Measurements from ENCODE around the gene SHROOM2. TPM values are rescaled to one million over a fixed set of nuclear protein-coding genes. Genes with fewer than 3 reads are reported as not detected.

The SHROOM2 gene
- polyA plus RNA-seq, 1 donor (not counting 4 experiments of a cell fraction or from before 2014, with no cell fraction given): 3.3 TPM

DNA sequence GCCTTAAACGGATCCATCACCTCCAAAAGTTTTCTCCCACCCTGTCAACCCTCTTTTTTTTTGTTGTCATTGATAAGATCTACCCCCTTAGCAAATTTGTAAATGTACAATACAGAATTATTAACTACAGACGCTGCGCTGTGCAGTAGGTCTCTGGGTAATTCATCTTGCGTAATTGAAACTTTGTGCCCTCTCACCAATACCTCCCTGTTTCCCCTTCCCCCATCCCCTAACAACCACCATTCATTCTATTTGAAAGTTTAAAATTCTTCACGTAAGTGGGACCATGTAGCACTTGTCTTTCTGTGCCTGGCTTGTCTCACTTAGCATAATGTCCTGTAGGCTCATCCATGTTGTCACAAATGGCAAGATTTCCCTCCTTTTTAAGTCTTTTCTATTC lies 135.2 kb downstream of the SHROOM2 start:
- TF ChIP-seq, protein P1, sequence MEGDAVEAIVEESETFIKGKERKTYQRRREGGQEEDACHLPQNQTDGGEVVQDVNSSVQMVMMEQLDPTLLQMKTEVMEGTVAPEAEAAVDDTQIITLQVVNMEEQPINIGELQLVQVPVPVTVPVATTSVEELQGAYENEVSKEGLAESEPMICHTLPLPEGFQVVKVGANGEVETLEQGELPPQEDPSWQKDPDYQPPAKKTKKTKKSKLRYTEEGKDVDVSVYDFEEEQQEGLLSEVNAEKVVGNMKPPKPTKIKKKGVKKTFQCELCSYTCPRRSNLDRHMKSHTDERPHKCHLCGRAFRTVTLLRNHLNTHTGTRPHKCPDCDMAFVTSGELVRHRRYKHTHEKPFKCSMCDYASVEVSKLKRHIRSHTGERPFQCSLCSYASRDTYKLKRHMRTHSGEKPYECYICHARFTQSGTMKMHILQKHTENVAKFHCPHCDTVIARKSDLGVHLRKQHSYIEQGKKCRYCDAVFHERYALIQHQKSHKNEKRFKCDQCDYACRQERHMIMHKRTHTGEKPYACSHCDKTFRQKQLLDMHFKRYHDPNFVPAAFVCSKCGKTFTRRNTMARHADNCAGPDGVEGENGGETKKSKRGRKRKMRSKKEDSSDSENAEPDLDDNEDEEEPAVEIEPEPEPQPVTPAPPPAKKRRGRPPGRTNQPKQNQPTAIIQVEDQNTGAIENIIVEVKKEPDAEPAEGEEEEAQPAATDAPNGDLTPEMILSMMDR (optimal IDR thresholded peaks at IDR 0.05 in 1 of 3, IDR thresholded peaks at IDR 0.05 in 1 of 3, conservative IDR thresholded peaks at IDR 0.05 in 1 of 3; ENCODE audit: extremely low read depth in 1 of 3, insufficient read depth in 2 of 3, low read length in 3 of 3): no peak
- TF ChIP-seq EZH2 (IDR thresholded peaks at IDR 0.05; ENCODE audit: low read length): no peak
- no peaks in the 10 kb centered on the region for H4K20me1 ChIP-seq (ENCODE audit: control insufficient read depth, extremely low read depth, insufficient read depth, low read length)
- H3K4me2 ChIP-seq (ENCODE audit: control insufficient read depth, extremely low read depth, insufficient read depth, low read depth, low read length): no peak overlapping the region
- no peaks in the 10 kb centered on the region for H3K36me3 ChIP-seq (ENCODE audit: control insufficient read depth in 2 of 2, extremely low read depth in 1 of 2, insufficient read depth in 2 of 2, low read length in 2 of 2)
- H3K4me1 ChIP-seq (ENCODE audit: control insufficient read depth, extremely low read depth, insufficient read depth, low read length): peaks cover 8% of the 10 kb centered on the region
- no peak overlapping the region for H3K4me3 ChIP-seq (ENCODE audit: control insufficient read depth in 2 of 3, extremely low read depth in 1 of 3, insufficient read depth in 2 of 3, low read depth in 1 of 3, low read length in 3 of 3)
- H3K27ac ChIP-seq (ENCODE audit: control insufficient read depth, insufficient read depth, low read length): no peak overlapping the region
- no peaks in the 10 kb centered on the region for H3K9me3 ChIP-seq (ENCODE audit: control insufficient read depth, low read depth, low read length)
- H3K9me1 ChIP-seq (ENCODE audit: control insufficient read depth, extremely low read depth, insufficient read depth, low read length): no peaks in the 10 kb centered on the region
- no peaks in the 10 kb centered on the region for H3K27me3 ChIP-seq (ENCODE audit: control insufficient read depth, extremely low read depth, insufficient read depth, low read length)
- dilution Hi-C loops (cut with MboI; ENCODE audit: extremely low pct_ligation_motif_present, low sequenced_read_pairs): no loop called here
- no peak overlapping the region for H3K9ac ChIP-seq (ENCODE audit: control insufficient read depth, extremely low read depth, insufficient read depth, low read length)
- peaks cover 33% of the 10 kb centered on the region for H3K79me2 ChIP-seq (ENCODE audit: control insufficient read depth, insufficient read depth, low read length)
- FAIRE-seq: no peak
- DNase-seq (ENCODE audit: low read depth, low spot score): no peak
- H2AFZ ChIP-seq (ENCODE audit: control insufficient read depth, low read length): no peak overlapping the region

DNA sequence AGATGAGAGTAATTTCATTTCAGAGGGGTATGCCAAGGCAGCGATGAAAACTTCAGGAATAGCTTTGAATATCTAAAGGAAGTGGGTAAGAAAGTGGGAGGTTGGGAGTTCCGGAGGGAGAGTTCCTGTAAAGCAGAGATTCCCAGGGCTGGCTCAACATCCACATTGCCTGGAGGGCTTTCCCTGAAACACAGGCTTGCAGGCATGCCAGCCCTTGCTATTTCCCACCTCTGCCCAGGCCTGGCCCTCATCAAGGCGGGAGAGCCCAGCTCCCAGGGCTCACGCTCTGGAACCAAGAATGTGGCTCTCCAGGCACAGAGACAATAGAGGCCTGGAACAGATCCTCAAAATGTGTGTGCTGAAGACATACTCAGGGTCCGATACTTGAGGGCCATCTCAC lies 137.1 kb downstream of the SHROOM2 start:
- peaks cover 22% of the 10 kb centered on the region for H3K79me2 ChIP-seq (ENCODE audit: control insufficient read depth, insufficient read depth, low read length)
- H3K9ac ChIP-seq (ENCODE audit: control insufficient read depth, extremely low read depth, insufficient read depth, low read length): no peak overlapping the region
- H3K36me3 ChIP-seq (ENCODE audit: control insufficient read depth in 2 of 2, extremely low read depth in 1 of 2, insufficient read depth in 2 of 2, low read length in 2 of 2): no peaks in the 10 kb centered on the region
- no peaks in the 10 kb centered on the region for H3K9me3 ChIP-seq (ENCODE audit: control insufficient read depth, low read depth, low read length)
- H3K4me3 ChIP-seq (ENCODE audit: control insufficient read depth in 2 of 3, extremely low read depth in 1 of 3, insufficient read depth in 2 of 3, low read depth in 1 of 3, low read length in 3 of 3): no peak overlapping the region
- no peaks in the 10 kb centered on the region for H4K20me1 ChIP-seq (ENCODE audit: control insufficient read depth, extremely low read depth, insufficient read depth, low read length)
- H3K9me1 ChIP-seq (ENCODE audit: control insufficient read depth, extremely low read depth, insufficient read depth, low read length): no peaks in the 10 kb centered on the region
- H2AFZ ChIP-seq (ENCODE audit: control insufficient read depth, low read length): no peak overlapping the region
- H3K4me1 ChIP-seq (ENCODE audit: control insufficient read depth, extremely low read depth, insufficient read depth, low read length): peaks cover 8% of the 10 kb centered on the region
- DNase-seq (ENCODE audit: low read depth, low spot score) (no peak), FAIRE-seq (no peak)
- dilution Hi-C loops (cut with MboI; ENCODE audit: extremely low pct_ligation_motif_present, low sequenced_read_pairs): no loop called here
- H3K4me2 ChIP-seq (ENCODE audit: control insufficient read depth, extremely low read depth, insufficient read depth, low read depth, low read length): no peak overlapping the region
- no peaks in the 10 kb centered on the region for H3K27me3 ChIP-seq (ENCODE audit: control insufficient read depth, extremely low read depth, insufficient read depth, low read length)
- no peak overlapping the region for H3K27ac ChIP-seq (ENCODE audit: control insufficient read depth, insufficient read depth, low read length)
- TF ChIP-seq EZH2 (IDR thresholded peaks at IDR 0.05; ENCODE audit: low read length): no peak
- TF ChIP-seq, protein P1 (optimal IDR thresholded peaks at IDR 0.05 in 1 of 3, IDR thresholded peaks at IDR 0.05 in 1 of 3, conservative IDR thresholded peaks at IDR 0.05 in 1 of 3; ENCODE audit: extremely low read depth in 1 of 3, insufficient read depth in 2 of 3, low read length in 3 of 3): no peak

Measured in keratinocyte (primary cell).